Nephron (organoid): ENCODE data around the gene MACC1.
"Not testable (repeated sequence)": the region's sequence is repeated elsewhere in the genome, so short reads cannot be mapped to it uniquely, and the experiment has no call there.

Experiments used
- H3K27ac Mint-ChIP-seq, 3 experiments: 2 replicates each; pipeline ENCODE4 v1.8.0; 2020; ENCODE audit warnings: mixed read lengths in 3 of 3, mild to moderate bottlenecking in 2 of 3, moderate library complexity in 1 of 3
- H3K27me3 Mint-ChIP-seq: 2 replicates; pipeline ENCODE4 v1.8.0; 2021; ENCODE audit warnings: low read depth, mild to moderate bottlenecking, moderate library complexity, mixed read lengths
- H3K36me3 Mint-ChIP-seq: 2 replicates; pipeline ENCODE4 v1.8.0; 2020; ENCODE audit warnings: low read depth, mixed read lengths
- H3K4me1 Mint-ChIP-seq: 2 replicates; pipeline ENCODE4 v1.8.0; 2020; ENCODE audit warnings: mixed read lengths
- H3K4me3 Mint-ChIP-seq, 3 experiments: 2 replicates each; pipeline ENCODE4 v1.8.0; 2020; ENCODE audit warnings: mild to moderate bottlenecking in 3 of 3, mixed read lengths in 3 of 3, moderate library complexity in 2 of 3
- H3K9me3 Mint-ChIP-seq: 2 replicates; pipeline ENCODE4 v1.8.0; 2020; ENCODE audit warnings: mixed read lengths
- TF ChIP-seq, protein P1 (sequence below), 3 experiments: fragments of 200-600 bp; sonication (generic); IDR thresholded peaks; one replicate each; pipeline ENCODE4 v1.5.0; 2021; ENCODE audit warnings: antibody characterized with exemption in 3 of 3; ENCODE audit not compliant: unreplicated experiment in 3 of 3

The MACC1 gene

DNA sequence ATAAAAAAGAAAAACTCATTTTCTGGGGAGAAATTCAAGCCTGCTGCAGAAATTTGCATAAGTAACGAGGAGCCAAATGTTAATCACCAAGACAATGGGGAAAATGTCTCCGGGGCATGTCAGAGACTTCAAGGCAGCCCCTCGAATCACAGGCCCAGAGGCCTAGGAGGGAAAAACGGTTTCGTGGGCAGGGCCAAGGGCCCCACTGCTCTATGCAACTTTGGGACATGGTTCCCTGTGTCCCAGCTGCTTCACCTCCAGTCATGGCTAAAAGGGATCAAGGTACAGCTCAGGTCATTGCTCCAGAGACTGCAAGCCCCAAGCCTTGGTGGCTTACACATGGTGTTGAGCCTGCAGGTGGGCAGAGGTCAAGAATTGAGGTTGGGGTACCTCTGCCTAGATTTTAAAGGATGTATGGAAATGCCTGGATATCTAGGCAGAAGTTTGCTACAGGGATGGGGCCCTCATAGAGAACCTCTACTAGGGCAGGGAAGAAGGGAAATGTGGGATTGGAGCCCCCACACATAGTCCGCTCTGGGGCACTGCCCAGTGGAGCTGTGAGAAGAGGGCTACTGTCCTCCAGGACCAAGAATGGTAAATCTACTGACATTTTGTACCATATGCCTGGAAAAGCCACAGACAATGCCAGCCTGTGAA is 8.4 kb downstream of the MACC1 start:
- no peak overlapping the region for H3K27ac Mint-ChIP-seq
- H3K27me3 Mint-ChIP-seq, result peaks cover 3% of the 10 kb centered on the region
- peaks cover 14% of the 10 kb centered on the region for H3K9me3 Mint-ChIP-seq
- no peak overlapping the region for H3K4me3 Mint-ChIP-seq
- peaks cover 6% of the 10 kb centered on the region for H3K36me3 Mint-ChIP-seq
- TF ChIP-seq, protein P1, sequence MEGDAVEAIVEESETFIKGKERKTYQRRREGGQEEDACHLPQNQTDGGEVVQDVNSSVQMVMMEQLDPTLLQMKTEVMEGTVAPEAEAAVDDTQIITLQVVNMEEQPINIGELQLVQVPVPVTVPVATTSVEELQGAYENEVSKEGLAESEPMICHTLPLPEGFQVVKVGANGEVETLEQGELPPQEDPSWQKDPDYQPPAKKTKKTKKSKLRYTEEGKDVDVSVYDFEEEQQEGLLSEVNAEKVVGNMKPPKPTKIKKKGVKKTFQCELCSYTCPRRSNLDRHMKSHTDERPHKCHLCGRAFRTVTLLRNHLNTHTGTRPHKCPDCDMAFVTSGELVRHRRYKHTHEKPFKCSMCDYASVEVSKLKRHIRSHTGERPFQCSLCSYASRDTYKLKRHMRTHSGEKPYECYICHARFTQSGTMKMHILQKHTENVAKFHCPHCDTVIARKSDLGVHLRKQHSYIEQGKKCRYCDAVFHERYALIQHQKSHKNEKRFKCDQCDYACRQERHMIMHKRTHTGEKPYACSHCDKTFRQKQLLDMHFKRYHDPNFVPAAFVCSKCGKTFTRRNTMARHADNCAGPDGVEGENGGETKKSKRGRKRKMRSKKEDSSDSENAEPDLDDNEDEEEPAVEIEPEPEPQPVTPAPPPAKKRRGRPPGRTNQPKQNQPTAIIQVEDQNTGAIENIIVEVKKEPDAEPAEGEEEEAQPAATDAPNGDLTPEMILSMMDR (IDR thresholded peaks at IDR 0.05; ENCODE audit: unreplicated experiment in 3 of 3), result no peak
- no peaks in the 10 kb centered on the region for H3K4me1 Mint-ChIP-seq

DNA sequence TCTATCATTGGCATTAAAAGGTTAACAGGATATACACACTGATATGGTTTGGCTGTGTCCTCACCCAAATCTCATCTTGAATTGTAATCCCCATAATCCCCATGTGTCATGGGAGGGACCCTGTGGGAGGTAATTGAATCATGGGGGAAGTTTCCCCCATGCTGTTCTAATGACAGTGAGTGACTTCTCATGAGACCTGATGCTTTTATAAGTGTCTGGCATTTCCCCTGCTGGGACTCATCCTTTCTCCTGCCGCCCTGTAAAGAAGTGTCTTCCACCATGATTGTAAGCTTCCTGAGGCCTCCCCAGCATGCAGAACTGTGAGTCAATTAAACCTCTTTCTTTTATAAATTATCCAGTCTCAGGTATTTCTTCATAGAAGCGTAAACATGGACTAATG is 9.4 kb downstream of the MACC1 start:
- H3K4me3 Mint-ChIP-seq, H3K36me3 Mint-ChIP-seq, H3K27me3 Mint-ChIP-seq, H3K27ac Mint-ChIP-seq, H3K4me1 Mint-ChIP-seq: not testable (repeated sequence)
- peaks cover 14% of the 10 kb centered on the region for H3K9me3 Mint-ChIP-seq

DNA sequence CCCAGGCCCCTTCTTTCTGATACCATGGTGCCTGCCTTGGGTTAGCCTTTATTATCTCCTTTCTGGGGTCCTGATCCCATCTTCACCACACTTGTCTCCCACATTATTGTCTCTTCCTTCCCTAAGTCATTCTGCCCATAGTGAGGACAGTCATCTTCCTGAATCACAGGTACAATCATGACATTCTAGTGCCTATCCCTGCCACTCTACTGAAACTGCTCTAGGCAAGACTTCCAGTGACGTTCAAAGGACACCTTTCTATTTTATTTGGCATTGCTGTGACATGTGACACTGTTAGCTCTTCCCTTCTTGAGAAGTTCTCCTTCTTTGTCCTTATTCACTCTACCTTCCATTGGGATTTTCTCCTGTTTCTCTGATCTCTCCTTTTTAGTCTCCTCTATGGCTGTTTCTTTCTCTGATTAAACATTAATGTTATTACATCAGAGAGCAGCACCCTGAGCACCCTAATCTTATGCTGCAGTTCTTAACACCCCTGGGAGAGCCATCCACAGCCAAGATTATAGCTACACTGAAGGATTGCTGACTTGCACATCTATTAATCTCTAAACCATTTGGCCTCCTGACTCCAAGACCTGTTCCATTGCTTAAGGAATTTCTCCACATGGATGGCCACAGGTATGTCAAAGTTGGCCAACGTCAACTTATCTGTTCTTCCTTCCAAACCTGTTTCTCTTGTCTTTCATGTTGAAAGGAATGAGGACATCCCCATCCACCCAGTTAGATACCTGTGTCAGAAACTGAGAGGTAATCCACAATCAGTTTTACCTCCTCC is 10.9 kb downstream of the MACC1 start:
- Mint-ChIP-seq H3K27me3 (no peaks in the 10 kb centered on the region), H3K4me1 (no peaks in the 10 kb centered on the region), H3K9me3 (peaks cover 14% of the 10 kb centered on the region), H3K36me3 (peaks cover 6% of the 10 kb centered on the region), H3K27ac (peak overlapping the region; percentile 9 to 46 (median 9)), H3K4me3 (no peak overlapping the region)
- TF ChIP-seq, protein P1 (IDR thresholded peaks at IDR 0.05; ENCODE audit: unreplicated experiment in 3 of 3), result no peak

DNA sequence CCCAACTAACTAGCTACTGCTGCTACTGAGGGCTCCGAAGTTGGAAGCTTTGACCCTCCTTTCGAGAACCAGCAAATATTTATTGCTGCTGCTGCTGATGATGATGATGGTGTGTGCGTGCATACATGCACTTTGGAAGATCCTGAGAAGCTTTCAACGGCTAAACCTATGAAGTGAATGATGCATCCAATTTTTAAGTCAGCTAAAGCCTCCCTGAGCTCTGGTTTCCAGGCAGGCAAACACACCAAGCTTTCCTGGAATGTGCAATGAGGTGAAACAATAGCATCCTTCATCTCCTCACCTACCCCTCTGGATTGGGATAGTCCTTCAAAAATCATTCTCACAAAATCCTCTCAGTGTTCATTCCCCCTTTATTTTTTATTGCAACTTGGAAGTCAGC is 13.9 kb downstream of the MACC1 start:
- H3K36me3 Mint-ChIP-seq, result peaks cover 5% of the 10 kb centered on the region
- H3K27me3 Mint-ChIP-seq, result no peaks in the 10 kb centered on the region
- TF ChIP-seq, protein P1 (IDR thresholded peaks at IDR 0.05; ENCODE audit: unreplicated experiment in 3 of 3), result no peak
- no peak overlapping the region for H3K27ac Mint-ChIP-seq
- H3K4me3 Mint-ChIP-seq, result no peak overlapping the region
- peaks cover 4% of the 10 kb centered on the region for H3K4me1 Mint-ChIP-seq
- peaks cover 6% of the 10 kb centered on the region for H3K9me3 Mint-ChIP-seq

DNA sequence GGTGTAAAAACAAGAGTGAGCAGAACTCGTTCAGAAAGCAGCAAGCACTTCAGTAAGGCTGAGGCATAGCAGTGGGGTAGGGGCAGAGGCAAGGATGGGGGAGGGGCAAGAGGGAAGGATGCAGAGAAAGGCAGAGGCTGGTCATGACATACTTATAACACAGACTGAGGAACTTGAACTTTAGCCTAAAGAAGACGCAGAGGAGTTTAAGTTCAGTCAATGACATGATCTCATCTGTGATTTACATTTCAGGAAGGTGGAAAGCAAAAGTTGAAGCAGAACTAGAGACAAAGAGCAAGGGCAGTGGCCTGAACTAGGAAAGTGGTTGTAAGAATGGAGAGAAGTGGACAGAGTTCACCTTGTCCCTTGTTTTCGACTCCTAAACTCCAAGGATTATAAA is 15.8 kb downstream of the MACC1 start:
- H3K9me3 Mint-ChIP-seq, result no peaks in the 10 kb centered on the region
- TF ChIP-seq, protein P1 (IDR thresholded peaks at IDR 0.05; ENCODE audit: unreplicated experiment in 3 of 3), result no peak
- peaks cover 4% of the 10 kb centered on the region for H3K4me1 Mint-ChIP-seq
- no peak overlapping the region for H3K4me3 Mint-ChIP-seq
- H3K36me3 Mint-ChIP-seq, result no peaks in the 10 kb centered on the region
- no peaks in the 10 kb centered on the region for H3K27me3 Mint-ChIP-seq
- H3K27ac Mint-ChIP-seq, result peak overlapping the region in 2 of 3 experiments; percentile 25 to 67

DNA sequence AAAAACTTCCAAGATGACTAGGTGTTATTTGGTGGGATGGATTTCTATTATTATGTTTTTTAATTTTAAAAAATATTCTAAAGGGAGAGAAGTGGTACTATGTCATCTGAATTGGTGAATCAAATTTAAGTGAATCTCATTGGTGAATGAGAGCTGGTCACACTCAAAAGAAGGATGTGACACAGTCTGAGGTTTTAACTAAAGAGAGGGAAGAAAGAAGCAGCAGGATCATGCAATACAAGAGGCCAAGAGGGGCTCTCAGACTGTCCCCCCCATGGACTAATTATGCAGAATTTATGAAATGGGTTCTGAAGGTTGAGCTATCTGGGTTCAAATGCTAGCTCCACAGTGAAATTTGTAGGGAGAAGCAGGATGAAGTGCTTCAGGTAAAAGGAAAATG is 16.2 kb downstream of the MACC1 start:
- H3K4me3 Mint-ChIP-seq, result no peak overlapping the region
- H3K9me3 Mint-ChIP-seq, result no peaks in the 10 kb centered on the region
- peak overlapping the region in 1 of 3 experiments; percentile 25 for H3K27ac Mint-ChIP-seq
- H3K27me3 Mint-ChIP-seq, result no peaks in the 10 kb centered on the region
- H3K4me1 Mint-ChIP-seq, result peaks cover 4% of the 10 kb centered on the region
- H3K36me3 Mint-ChIP-seq, result no peaks in the 10 kb centered on the region
- TF ChIP-seq, protein P1 (IDR thresholded peaks at IDR 0.05; ENCODE audit: unreplicated experiment in 3 of 3), result no peak
